Heart left ventricle (tissue), 16 donors: ENCODE data around the gene CANT1. TPM values are rescaled to one million over a fixed set of nuclear protein-coding genes. Genes with fewer than 3 reads are reported as not detected.

Source experiments
- ATAC-seq, 4 donors: fragments of 200-7000 bp; cut with Tn5 transposase; one replicate each; pipeline ENCODE4 v1.9.1; 2020 to 2022; ENCODE audit warnings: moderate library complexity in 4 of 4, mild to moderate bottlenecking in 3 of 4, moderate number of reproducible peaks in 1 of 4
- DNase-seq, 5 donors: peaks; one replicate each; pipeline ENCODE4 v3.0.0-alpha.2; 2020
- H3K27ac ChIP-seq, 12 donors: fragments of 200-600 bp; sonication (generic) in 4 of 12; one replicate each; pipeline versions ENCODE4 v1.5.0 to v1.8.0; 2016 to 2022; ENCODE audit warnings: mild to moderate bottlenecking in 2 of 12
- H3K27me3 ChIP-seq, 9 donors: fragments of 200-600 bp; sonication (generic) in 2 of 9; one replicate each; pipeline versions ENCODE4 v1.5.1 to v1.8.0; 2016 to 2022; ENCODE audit warnings: mild to moderate bottlenecking in 3 of 9
- H3K36me3 ChIP-seq, 9 donors: fragments of 200-600 bp; sonication (generic) in 2 of 9; one replicate each; pipeline versions ENCODE4 v1.5.0 to v1.8.0; 2018 to 2022; ENCODE audit warnings: mild to moderate bottlenecking in 2 of 9
- H3K4me1 ChIP-seq, 12 donors: fragments of 200-600 bp; sonication (generic) in 4 of 12; one replicate each; pipeline versions ENCODE4 v1.5.0 to v1.8.0; 2016 to 2022; ENCODE audit warnings: mild to moderate bottlenecking in 3 of 12
- H3K4me3 ChIP-seq, 12 donors: fragments of 200-600 bp; sonication (generic) in 4 of 12; one replicate each; pipeline versions ENCODE4 v1.5.0 to v1.8.0; 2017 to 2022; ENCODE audit warnings: mild to moderate bottlenecking in 9 of 12, moderate library complexity in 4 of 12
- H3K9me3 ChIP-seq, 12 donors: fragments of 200-600 bp; sonication (generic) in 4 of 12; one replicate each; pipeline versions ENCODE4 v1.5.0 to v1.8.0; 2016 to 2022; ENCODE audit warnings: mild to moderate bottlenecking in 1 of 12
- CTCF ChIP-seq, 12 donors: fragments of 200-600 bp; sonication (generic) in 4 of 12; IDR thresholded peaks; one replicate each; pipeline versions ENCODE4 v1.5.0 to v1.8.0; 2018 to 2022; ENCODE audit warnings: antibody characterized with exemption in 12 of 12, mild to moderate bottlenecking in 5 of 12
- POLR2A ChIP-seq, 2 donors: fragments of 450-650 bp; IDR thresholded peaks; one replicate each; pipeline ENCODE4 v1.6.1; 2017; ENCODE audit warnings: antibody characterized with exemption in 2 of 2, mild to moderate bottlenecking in 2 of 2, moderate library complexity in 2 of 2
- WGBS, 4 donors: extraction: QIAGEN DNeasy Blood & Tissue Kit in 2 of 4; methylation state at CpG; one replicate each; pipeline versions ENCODE4 v1.1.5 to v1.1.7; 2013 to 2018; 5-methylcytosine and 5-hydroxymethylcytosine counted together
- intact Hi-C, 10 donors: fragments of 100-400 bp; cut with DNase I; formaldehyde crosslinking; loops; one replicate each; pipeline versions ENCODE4 v1.11.1 to v1.14.2; 2022
- polyA plus RNA-seq, 2 donors: library from polyadenylated mRNA; stranded (reverse); fragments of 200-250 nt; gene quantifications; one replicate each; pipeline ENCODE4 v1.2.3, GENCODE V29; 2013
- total RNA-seq, 9 donors: library from RNA; depleted of rRNA in 2 of 9; stranded (reverse); fragments of >200 nt in 2 of 9; fragmentation: NEBNext Ultra II Directional in 3 of 9; extraction: Animal tissue kit (Norgen Biotek cat#: 25700) in 3 of 9; gene quantifications; one replicate each; pipeline versions ENCODE4 v1.1.0 to v1.2.4, GENCODE V29; 2016 to 2023
- donor health status: ischemic (EF 13 %, LVEDD 7.1; RV severe dilation, severe dysfunction).
- donor health status: healthy with polysubstance abuse.
- donor health status: DM: no; HTN: yes; CAD: no.
- donor health status: DM: no; HTN: no; CAD: no.
- donor health status: ischemic (EF 25% LVEDD 6.9; RV normal size, moderate dysfunction).
- donor health status: ischemic (EF 25% LVEDD 5.7; RV mildly dilated, moderate dysfunction).
- donor health status: healthy.
- donor health status: DM: yes; HTN: yes; CAD: no.
- donor health status: ischemic (EF 35%, LVEDD 5.7; RV mildly dilated, moderate dysfunction).
- donor health status: nonischemic (EF 11% LVEDD 7.7; RV severe dilation, severe dysfunction).
- donor health status: DM: yes; HTN: yes; CAD: no.
- donor health status: PGD.
- donor health status: ischemic (EF 29% LVEDD 5.4; RV normal size, mild dysfunction).
- donor health status: nonischemic (EF 23%, LVEDD 6.1; RV moderate dilation, normal function).

CANT1 gene
- total and polyA plus RNA-seq, 11 donors = 5.1 to 46.2 (median 24.1) TPM

- no peak overlapping the region for H3K27ac ChIP-seq
- no peaks in the 10 kb centered on the region for H3K27me3 ChIP-seq
- WGBS, 4 donors = 80 to 85% (median 84%) methylated on average over 10 of the region's 10 CpGs
- intact Hi-C loops = no loop called here
- no peak for ATAC-seq
- peaks cover 0 to 5% (median under 1%) of the 10 kb centered on the region in 12 donors for H3K9me3 ChIP-seq
- no peak overlapping the region for H3K4me3 ChIP-seq
- DNase-seq = no peak
- H3K36me3 ChIP-seq = no peaks in the 10 kb centered on the region
- peaks cover 0 to 9% (median 0%) of the 10 kb centered on the region in 12 donors for H3K4me1 ChIP-seq
- TF ChIP-seq CTCF (IDR thresholded peaks at IDR 0.05) = no peak
- no peak for TF ChIP-seq POLR2A (IDR thresholded peaks at IDR 0.05)
These were observed 64.6 kb downstream of the CANT1 start for GRCh38 chr17:78944956-78945355.

- 89 to 93% (median 91%) methylated on average over 7 of the region's 7 CpGs for WGBS, 4 donors
- ATAC-seq = no peak
These were observed 65.5 kb downstream of the CANT1 start for GRCh38 chr17:78944026-78944425.

More at GRCh38 chr17:78944026-78944425, 65.5 kb downstream of the CANT1 start:
- Histone ChIP-seq H3K27ac (no peak overlapping the region), H3K4me3 (no peak overlapping the region), H3K36me3 (no peaks in the 10 kb centered on the region), H3K9me3 (no peaks in the 10 kb centered on the region), H3K4me1 (peaks cover 0 to 9% (median 0%) of the 10 kb centered on the region in 12 donors), H3K27me3 (no peaks in the 10 kb centered on the region)
- TF ChIP-seq CTCF (IDR thresholded peaks at IDR 0.05) (no peak), POLR2A (IDR thresholded peaks at IDR 0.05) (no peak)
- no peak for DNase-seq
- intact Hi-C loops = no loop called here

Other genes starting within 250 kb of the CANT1 start
- gene CYTH1, start 227.5 kb downstream of the CANT1 start, total RNA-seq = 10 to 100 TPM; 27.2 to 59.1 (median 31.2) TPM
- 10 to 100 TPM; 20.0 to 28.1 TPM for gene CYTH1, start 227.5 kb downstream of the CANT1 start, polyA plus RNA-seq
- 10 to 100 TPM; 14.0 to 40.9 (median 21.0) TPM for gene USP36, start 168.9 kb downstream of the CANT1 start, total RNA-seq
- gene USP36, start 168.9 kb downstream of the CANT1 start, polyA plus RNA-seq = 10 to 100 TPM; 11.7 to 18.3 TPM
- gene CEP295NL, start 106.6 kb downstream of the CANT1 start, total RNA-seq = 1 to 10 TPM in 3 of 9 donors, under 1 TPM in 6; 0.23 to 3.3 (median 0.52) TPM
- gene CEP295NL, start 106.6 kb downstream of the CANT1 start, polyA plus RNA-seq = 1 to 10 TPM in 1 of 2 donors, under 1 TPM in 1; 0.29 to 2.0 TPM
- 100 to 1,000 TPM in 4 of 9 donors, 10 to 100 TPM in 5; 65.6 to 201 (median 98.3) TPM for gene TIMP2, start 84.4 kb downstream of the CANT1 start, total RNA-seq
- 10 to 100 TPM; 25.1 to 54.4 TPM for gene TIMP2, start 84.4 kb downstream of the CANT1 start, polyA plus RNA-seq
- gene LGALS3BP, start 29.8 kb downstream of the CANT1 start, total RNA-seq = 1,000 to 10,000 TPM in 1 of 9 donors, 100 to 1,000 TPM in 8; 250 to 1,343 (median 688) TPM
- 100 to 1,000 TPM; 178 to 363 TPM for gene LGALS3BP, start 29.8 kb downstream of the CANT1 start, polyA plus RNA-seq
- gene C1QTNF1, start 14.4 kb upstream of the CANT1 start, total RNA-seq = 100 to 1,000 TPM in 4 of 9 donors, 10 to 100 TPM in 5; 37.0 to 406 (median 66.2) TPM
- gene C1QTNF1, start 14.4 kb upstream of the CANT1 start, polyA plus RNA-seq = 100 to 1,000 TPM in 1 of 2 donors, 10 to 100 TPM in 1; 85.5 to 189 TPM
- 10 to 100 TPM in 8 of 9 donors, 1 to 10 TPM in 1; 6.2 to 42.0 (median 25.5) TPM for gene ENGASE, start 65.1 kb upstream of the CANT1 start, total RNA-seq
- 10 to 100 TPM in 1 of 2 donors, 1 to 10 TPM in 1; 9.9 to 21.9 TPM for gene ENGASE, start 65.1 kb upstream of the CANT1 start, polyA plus RNA-seq